ENCODE results near the gene SNAP25. TPM values are rescaled to one million over a fixed set of nuclear protein-coding genes. Genes with fewer than 3 reads are reported as not detected.

The SNAP25 gene
- 1 to 10 TPM in 1 of 4 donors, under 1 TPM in 2, not detected in 1; 0.54 to 1.1 (median 0.67) TPM for total RNA-seq

- WGBS, 2 donors: 2% methylated on average over 31 to 34 of the region's 53 CpGs
- Histone ChIP-seq H3K36me3 (no peaks in the 10 kb centered on the region), H3K9me3 (no peaks in the 10 kb centered on the region), H3K4me3 (replicated peaks in 1 of 3) (peak within 1 kb of the TSS in 2 of 3 donors; percentile 21 to 23), H3K4me1 (peaks cover 4 to 13% of the 10 kb centered on the region in 2 donors), H3K27ac (peak within 1 kb of the TSS in 2 of 3 donors; percentile 55 to 72), H3K27me3 (no peaks in the 10 kb centered on the region)
- TF ChIP-seq CTCF (IDR thresholded peaks at IDR 0.05) (no peak), POLR2A (IDR thresholded peaks at IDR 0.05) (no peak)
- peak; percentile 50 to 80 for DNase-seq
- intact Hi-C loops (cut with DNase I): no loop called here
These were observed at the start of gene SNAP25 for GRCh38 chr20:10218536-10219451. TSS of gene SNAP25 (plus strand) at chr20:10218830. CDS start at chr20:10275492, 56,662 bp downstream.

GRCh38 chr20:10169752-10170151, 48.9 kb upstream of the SNAP25 start:
- intact Hi-C loops (cut with DNase I): no loop called here

GRCh38 chr20:10170261-10170660, 48.4 kb upstream of the SNAP25 start:
- no peak for DNase-seq
- no peak for TF ChIP-seq POLR2A (IDR thresholded peaks at IDR 0.05)
- Histone ChIP-seq H3K9me3 (no peaks in the 10 kb centered on the region), H3K27me3 (no peaks in the 10 kb centered on the region), H3K4me1 (peaks cover 0 to 9% of the 10 kb centered on the region in 2 donors), H3K4me3 (replicated peaks in 1 of 3) (no peak overlapping the region), H3K36me3 (no peaks in the 10 kb centered on the region), H3K27ac (no peak overlapping the region)
- 85 to 86% methylated on average over 2 of the region's 2 CpGs for WGBS, 2 donors
- intact Hi-C loops (cut with DNase I): no loop called here

More at GRCh38 chr20:10169752-10170151, 48.9 kb upstream of the SNAP25 start:
- Histone ChIP-seq H3K36me3 (no peaks in the 10 kb centered on the region), H3K4me3 (replicated peaks in 1 of 3) (no peak overlapping the region), H3K9me3 (no peaks in the 10 kb centered on the region), H3K27me3 (no peaks in the 10 kb centered on the region), H3K4me1 (peaks cover 0 to 9% of the 10 kb centered on the region in 2 donors), H3K27ac (no peak overlapping the region)
- no peak for DNase-seq
- TF ChIP-seq POLR2A (IDR thresholded peaks at IDR 0.05) (no peak), CTCF (IDR thresholded peaks at IDR 0.05) (no peak)

- H3K27me3 ChIP-seq: no peaks in the 10 kb centered on the region
- H3K9me3 ChIP-seq: no peaks in the 10 kb centered on the region
- TF ChIP-seq CTCF (IDR thresholded peaks at IDR 0.05) (no peak), POLR2A (IDR thresholded peaks at IDR 0.05) (no peak)
- H3K36me3 ChIP-seq: no peaks in the 10 kb centered on the region
- intact Hi-C loops (cut with DNase I): no loop called here
- H3K4me1 ChIP-seq: peaks cover 0 to 9% of the 10 kb centered on the region in 2 donors
- 5 to 11% methylated on average over 19 to 40 of the region's 47 CpGs for WGBS, 2 donors
- peak; percentile 16 to 47 for DNase-seq
- peak overlapping the region in 1 of 3 donors; percentile 19 for H3K4me3 ChIP-seq (replicated peaks in 1 of 3)
- H3K27ac ChIP-seq: no peak overlapping the region
These were observed 46.5 kb upstream of the SNAP25 start for GRCh38 chr20:10171864-10172751.

GRCh38 chr20:10172998-10173655, 45.5 kb upstream of the SNAP25 start:
- Histone ChIP-seq H3K4me3 (replicated peaks in 1 of 3) (no peak overlapping the region), H3K36me3 (no peaks in the 10 kb centered on the region), H3K4me1 (peaks cover 0 to 9% of the 10 kb centered on the region in 2 donors), H3K27me3 (no peaks in the 10 kb centered on the region), H3K27ac (no peak overlapping the region), H3K9me3 (no peaks in the 10 kb centered on the region)
- TF ChIP-seq CTCF (IDR thresholded peaks at IDR 0.05) (no peak), POLR2A (IDR thresholded peaks at IDR 0.05) (no peak)
- no peak for DNase-seq
- WGBS, 2 donors: 88 to 89% methylated on average over 15 to 16 of the region's 16 CpGs
- intact Hi-C loops (cut with DNase I): no loop called here
